ENCODE measurements around the gene SLC3A2.
"Not testable (repeated sequence)": the region's sequence is repeated elsewhere in the genome, so short reads cannot be mapped to it uniquely, and the experiment has no call there.

Gene SLC3A2

GRCh38 chr11:62853279-62853965 lies 27.3 kb upstream of the SLC3A2 start:
- no peak for DNase-seq

- DNase-seq, result no peak
These were observed 26.5 kb upstream of the SLC3A2 start for GRCh38 chr11:62854013-62854824.

GRCh38 chr11:62854825-62855570 lies 25.7 kb upstream of the SLC3A2 start:
- no peak for DNase-seq

- peak; percentile 96 for DNase-seq
These were observed 24.9 kb upstream of the SLC3A2 start for GRCh38 chr11:62855571-62856332.

GRCh38 chr11:62856333-62856895 lies 24.3 kb upstream of the SLC3A2 start:
- no peak for DNase-seq

GRCh38 chr11:62857541-62857982 lies 23.1 kb upstream of the SLC3A2 start:
- DNase-seq, result no peak

- no peak for DNase-seq
These were observed 22.5 kb upstream of the SLC3A2 start for GRCh38 chr11:62858201-62858600.

GRCh38 chr11:62859281-62859703 lies 21.4 kb upstream of the SLC3A2 start:
- DNase-seq, result not testable (repeated sequence)

GRCh38 chr11:62860835-62861563 lies 19.7 kb upstream of the SLC3A2 start:
- DNase-seq, result no peak

GRCh38 chr11:62861564-62862192 lies 19.0 kb upstream of the SLC3A2 start:
- not testable (repeated sequence) for DNase-seq

- DNase-seq, result no peak
These were observed 16.9 kb upstream of the SLC3A2 start for GRCh38 chr11:62863687-62864335.

- no peak for DNase-seq
These were observed 15.1 kb upstream of the SLC3A2 start for GRCh38 chr11:62865635-62866034.

- DNase-seq, result no peak
These were observed 5.8 kb upstream of the SLC3A2 start for GRCh38 chr11:62874851-62875250.

GRCh38 chr11:62875698-62876478 lies 4.8 kb upstream of the SLC3A2 start:
- no peak for DNase-seq

GRCh38 chr11:62876712-62877111 lies 4.0 kb upstream of the SLC3A2 start:
- no peak for DNase-seq

GRCh38 chr11:62879235-62879978 lies 1.3 kb upstream of the SLC3A2 start:
- no peak for DNase-seq

GRCh38 chr11:62880231-62880802 lies 379 bp upstream of the SLC3A2 start:
- DNase-seq, result no peak

GRCh38 chr11:62881579-62882430 lies 1.1 kb downstream of the SLC3A2 start:
- peak; percentile 93 for DNase-seq
